GM12892 (cell line): ENCODE results near the gene MAG.

Experiments used
- POLR2A ChIP-seq: IDR thresholded peaks from 2 replicates; pipeline ENCODE4 v1.6.1; 2011; ENCODE audit warnings: low read depth, low read length, control low read depth
- TAF1 ChIP-seq: IDR thresholded peaks from 2 replicates; pipeline ENCODE4 v1.6.1; 2011; ENCODE audit warnings: low read depth, mild to moderate bottlenecking, control low read depth, low read length, borderline replicate concordance

GRCh38 chr19:35317464-35318043 lies 25.6 kb downstream of the MAG start:
- TF ChIP-seq TAF1 (no peak), POLR2A (no peak)
